Activated CD4-positive, alpha-beta T cell treated with anti-CD3 and anti-CD28 coated beads, Interleukin-2, amount 50 U/mL, for 4 hours (primary cell): Measurements from ENCODE around the gene PC.
"Not testable (repeated sequence)": the region's sequence is repeated elsewhere in the genome, so short reads cannot be mapped to it uniquely, and the experiment has no call there.

Source experiments
- DNase-seq, 2 experiments: peaks; one replicate each; pipeline ENCODE4 v3.0.0-alpha.2; 2020

Gene PC, protein sequence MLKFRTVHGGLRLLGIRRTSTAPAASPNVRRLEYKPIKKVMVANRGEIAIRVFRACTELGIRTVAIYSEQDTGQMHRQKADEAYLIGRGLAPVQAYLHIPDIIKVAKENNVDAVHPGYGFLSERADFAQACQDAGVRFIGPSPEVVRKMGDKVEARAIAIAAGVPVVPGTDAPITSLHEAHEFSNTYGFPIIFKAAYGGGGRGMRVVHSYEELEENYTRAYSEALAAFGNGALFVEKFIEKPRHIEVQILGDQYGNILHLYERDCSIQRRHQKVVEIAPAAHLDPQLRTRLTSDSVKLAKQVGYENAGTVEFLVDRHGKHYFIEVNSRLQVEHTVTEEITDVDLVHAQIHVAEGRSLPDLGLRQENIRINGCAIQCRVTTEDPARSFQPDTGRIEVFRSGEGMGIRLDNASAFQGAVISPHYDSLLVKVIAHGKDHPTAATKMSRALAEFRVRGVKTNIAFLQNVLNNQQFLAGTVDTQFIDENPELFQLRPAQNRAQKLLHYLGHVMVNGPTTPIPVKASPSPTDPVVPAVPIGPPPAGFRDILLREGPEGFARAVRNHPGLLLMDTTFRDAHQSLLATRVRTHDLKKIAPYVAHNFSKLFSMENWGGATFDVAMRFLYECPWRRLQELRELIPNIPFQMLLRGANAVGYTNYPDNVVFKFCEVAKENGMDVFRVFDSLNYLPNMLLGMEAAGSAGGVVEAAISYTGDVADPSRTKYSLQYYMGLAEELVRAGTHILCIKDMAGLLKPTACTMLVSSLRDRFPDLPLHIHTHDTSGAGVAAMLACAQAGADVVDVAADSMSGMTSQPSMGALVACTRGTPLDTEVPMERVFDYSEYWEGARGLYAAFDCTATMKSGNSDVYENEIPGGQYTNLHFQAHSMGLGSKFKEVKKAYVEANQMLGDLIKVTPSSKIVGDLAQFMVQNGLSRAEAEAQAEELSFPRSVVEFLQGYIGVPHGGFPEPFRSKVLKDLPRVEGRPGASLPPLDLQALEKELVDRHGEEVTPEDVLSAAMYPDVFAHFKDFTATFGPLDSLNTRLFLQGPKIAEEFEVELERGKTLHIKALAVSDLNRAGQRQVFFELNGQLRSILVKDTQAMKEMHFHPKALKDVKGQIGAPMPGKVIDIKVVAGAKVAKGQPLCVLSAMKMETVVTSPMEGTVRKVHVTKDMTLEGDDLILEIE

DNA sequence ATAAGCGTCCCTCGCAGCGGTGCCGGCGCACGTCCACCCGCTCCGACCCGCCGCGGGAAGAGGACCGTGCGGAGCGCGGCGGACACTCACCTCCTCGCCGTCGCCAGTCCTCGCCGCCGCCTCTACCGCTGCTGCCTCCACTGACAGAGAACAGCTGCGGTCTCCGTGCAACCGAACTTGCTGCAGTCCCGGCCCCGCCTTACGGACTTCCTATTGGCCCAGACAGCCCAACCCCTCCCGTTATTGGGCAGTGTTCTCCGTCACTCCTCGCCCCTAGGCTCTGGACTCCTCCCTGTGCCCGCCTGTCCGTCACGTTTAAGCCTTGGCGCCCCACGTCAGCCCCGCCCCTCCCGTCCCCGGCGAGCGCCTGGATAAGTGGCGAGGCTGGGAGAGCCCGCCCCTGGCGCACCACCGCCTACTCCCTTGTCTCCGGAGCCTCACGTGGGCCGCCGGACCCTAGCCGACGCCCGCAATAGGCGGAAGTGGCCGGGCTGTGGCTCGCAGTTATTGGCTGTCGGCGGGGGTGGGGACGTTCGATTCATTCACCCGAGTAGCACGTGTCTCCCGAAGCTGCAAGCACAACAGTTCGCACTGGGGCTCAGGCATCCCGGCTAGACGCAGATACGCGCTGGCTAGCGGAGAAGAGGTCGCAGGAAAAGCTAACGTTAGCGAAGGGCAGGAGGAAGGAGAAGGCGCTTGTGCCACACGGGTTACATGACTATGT is at the start of gene PC:
PC (minus strand) TSS at position 152 of the 724 bp plus-strand sequence. CDS start 86,224 bp downstream, outside the sequence.
- DNase-seq = peak; percentile 96 to 97

DNA sequence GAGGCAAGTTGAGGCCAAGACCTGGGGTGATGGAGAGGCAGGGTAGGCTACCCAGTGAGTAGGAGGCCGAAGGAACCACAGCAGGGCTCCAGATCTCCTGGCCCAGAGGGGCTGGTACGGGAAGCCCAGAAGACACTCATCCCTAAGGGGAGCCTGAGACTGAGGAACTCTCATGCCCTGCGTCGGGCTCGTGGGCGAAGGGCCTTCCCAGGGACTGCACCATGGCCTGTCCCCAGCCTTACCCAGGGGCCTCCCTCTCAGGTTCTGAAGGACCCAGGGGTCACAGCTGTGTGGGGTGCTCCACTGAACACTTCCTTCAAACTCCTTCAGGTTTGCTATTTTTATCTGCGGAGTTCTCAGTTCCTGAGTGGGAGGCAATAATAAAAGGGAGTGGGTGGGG is 48.9 kb upstream of the PC start:
- DNase-seq = no peak

DNA sequence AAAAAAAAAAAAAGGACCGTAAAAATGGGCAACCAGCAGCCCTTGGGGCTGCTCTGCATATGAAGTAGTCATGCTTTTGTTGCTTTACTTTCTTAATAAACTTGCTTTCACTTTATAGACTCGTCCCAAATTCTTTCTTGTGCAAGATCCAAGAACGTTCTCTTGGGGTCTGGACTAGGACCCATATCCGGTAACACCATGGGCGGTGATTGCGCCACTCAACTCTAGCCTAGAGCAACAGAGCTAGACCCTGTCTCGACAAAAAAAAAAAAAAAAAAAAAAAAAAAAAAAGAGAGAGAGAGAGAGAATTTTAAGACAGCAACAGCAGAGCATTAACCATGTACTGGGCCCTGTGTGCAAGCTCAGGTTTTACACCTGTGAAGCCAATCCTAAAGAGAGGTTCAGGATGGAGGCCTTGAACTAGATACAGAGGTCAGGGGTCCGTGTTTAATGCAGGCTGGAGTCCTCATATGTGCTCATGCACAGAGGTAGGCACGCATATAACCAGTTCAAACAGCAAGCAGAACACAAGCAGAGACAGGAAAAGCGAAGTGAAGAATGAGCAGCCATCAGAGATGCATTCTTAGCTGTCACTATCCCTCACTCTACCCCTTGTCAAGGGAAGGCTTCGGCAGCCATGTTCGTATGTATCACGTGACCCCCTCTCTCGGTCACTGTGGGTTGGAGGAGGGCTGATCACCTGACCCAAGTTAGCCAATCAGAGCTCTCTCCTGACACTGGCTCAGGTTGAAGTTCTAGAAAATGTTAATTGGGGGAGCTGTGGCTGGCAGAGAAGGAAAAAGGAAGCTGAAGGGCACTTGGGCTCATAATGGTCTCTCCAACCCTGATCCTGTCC is 48.1 kb upstream of the PC start:
- no peak for DNase-seq

DNA sequence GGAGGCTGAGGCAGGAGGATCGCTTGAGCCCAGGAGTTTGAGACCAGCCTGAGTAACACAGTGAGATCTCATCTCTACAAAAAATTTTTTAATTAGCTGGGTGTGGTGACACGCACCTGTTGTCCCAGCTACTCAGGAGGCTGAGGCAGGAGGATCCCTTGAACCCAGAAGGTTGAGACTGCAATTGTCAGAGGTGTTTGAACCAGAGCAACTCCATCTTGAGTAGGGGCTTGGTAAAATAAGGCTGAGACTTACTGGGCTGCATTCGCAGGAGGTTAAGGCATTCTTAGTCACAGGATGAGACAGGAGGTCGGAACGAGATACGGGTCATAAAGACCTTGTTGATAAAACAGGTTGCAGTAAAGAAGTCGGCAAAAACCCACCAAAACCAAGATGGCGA is 47.0 kb upstream of the PC start:
- not testable (repeated sequence) for DNase-seq

DNA sequence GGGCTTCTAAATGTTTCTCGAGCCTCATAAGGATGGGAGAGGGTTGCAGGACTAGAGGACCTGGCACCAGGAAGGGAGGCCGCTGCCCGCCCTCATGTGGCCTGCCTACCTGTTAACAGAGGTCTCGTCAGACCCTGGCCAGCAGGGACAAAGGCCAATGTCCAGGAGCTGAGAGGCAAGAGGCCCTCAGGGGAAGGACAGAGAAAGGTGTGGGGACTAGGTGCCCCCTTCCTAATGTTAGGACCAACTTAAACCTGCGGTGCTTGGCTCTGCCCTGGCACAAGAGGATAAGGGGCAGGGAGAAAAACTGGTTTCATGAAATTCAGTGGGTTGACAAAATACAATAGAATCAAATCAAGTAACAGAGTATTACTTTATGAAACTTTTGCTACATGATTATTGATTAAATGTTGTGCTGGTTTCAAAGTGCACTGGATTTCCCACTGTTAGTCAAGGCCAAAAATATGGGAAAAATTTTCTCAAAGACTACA is 44.8 kb upstream of the PC start:
- no peak for DNase-seq

DNA sequence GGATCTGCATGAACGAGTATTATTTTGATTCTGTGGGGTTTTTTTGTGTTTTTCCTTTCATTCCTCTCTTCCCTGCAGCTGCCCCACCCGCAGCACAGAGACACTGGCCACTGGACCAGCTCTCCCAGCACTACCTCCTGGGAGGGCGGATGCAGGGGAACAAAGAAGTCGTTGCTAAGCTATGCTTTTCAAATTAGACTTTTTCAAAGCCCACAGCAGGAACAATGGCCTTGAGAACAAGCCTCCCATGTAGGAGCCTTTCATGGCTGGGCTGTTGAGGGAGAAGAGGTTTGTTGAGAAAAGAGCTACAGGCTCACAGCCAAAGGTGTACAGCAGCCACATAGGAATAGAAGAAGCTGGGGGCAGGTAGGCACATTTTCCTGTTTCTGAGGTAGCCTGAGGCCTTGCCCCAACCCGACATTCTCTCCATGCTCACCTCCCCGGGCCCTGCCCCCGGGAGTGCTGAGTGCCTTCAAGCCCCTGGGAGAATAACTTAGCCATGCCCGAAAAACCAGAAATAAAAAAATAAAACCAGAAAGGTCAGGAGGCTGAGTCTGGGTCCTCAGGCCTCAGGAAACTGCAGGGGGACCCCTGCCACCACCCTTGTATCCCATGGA is 44.2 kb upstream of the PC start:
- no peak for DNase-seq

DNA sequence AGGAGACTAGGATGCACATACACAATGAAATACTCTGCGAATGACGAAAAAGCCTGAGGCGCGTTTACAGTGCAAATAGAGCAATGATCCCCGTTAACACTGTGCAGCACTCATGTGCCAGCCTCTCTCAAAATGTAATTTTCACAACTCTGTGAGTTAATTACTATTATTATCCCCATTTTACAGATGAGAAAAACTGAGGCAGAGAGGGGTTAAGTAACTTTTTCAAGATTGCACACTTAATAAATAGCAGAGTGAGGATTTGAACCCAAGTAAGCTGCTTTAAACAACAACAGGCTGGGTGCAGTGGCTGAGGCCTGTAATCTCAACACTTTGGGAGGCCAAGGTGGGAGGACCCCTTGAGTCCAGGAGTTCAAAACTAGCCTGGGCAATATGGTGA is 43.1 kb upstream of the PC start:
- no peak for DNase-seq

DNA sequence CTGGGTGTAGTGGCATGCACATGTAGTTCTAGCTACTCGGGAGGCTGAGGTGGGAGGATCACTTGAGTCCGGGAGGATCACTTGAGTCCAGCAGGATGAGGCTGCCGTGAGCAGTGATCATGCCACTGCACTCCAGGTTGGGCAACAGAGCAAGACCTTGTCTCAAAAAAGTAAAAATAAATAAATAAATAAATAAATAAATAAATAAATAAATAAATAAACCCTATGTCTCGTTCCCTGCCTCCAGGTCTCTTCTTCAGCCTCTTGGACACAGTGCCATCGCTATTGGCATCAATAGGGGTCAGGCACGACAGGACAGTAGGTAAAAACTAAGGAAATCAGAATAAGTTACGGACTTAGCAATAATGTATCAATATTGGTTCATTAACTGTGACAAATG is 41.4 kb upstream of the PC start:
- no peak for DNase-seq

DNA sequence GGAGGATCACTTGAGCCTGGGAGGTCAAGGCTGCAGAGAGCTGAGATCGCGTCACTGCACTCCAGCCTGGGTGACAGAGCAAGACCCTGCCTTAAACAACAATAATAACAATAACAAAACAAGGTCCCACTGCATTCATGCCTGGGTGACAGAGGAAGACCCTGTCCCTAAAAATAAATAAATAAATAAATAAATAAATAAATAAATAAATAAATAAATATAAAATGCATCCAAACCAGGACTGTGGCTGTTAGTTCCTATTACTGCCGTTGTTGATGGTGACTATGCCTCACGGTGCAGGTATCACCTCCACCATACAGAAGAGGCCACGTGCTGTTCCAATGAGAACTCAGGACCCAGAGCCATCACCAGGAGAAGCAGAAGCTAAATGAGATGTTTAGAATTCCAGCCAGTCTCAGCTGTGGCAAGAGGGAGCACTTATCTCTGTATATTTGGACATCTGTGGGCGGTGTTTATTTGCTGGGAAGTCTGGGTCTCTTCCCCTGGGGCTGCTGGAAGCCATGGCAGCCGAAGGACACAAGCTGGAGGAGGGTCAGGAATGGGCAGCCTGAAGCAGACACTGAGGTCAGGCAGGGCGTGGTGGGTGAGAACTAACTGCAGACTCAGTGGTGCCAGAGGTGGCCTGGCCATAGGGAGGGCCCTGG is 38.6 kb upstream of the PC start:
- no peak for DNase-seq

DNA sequence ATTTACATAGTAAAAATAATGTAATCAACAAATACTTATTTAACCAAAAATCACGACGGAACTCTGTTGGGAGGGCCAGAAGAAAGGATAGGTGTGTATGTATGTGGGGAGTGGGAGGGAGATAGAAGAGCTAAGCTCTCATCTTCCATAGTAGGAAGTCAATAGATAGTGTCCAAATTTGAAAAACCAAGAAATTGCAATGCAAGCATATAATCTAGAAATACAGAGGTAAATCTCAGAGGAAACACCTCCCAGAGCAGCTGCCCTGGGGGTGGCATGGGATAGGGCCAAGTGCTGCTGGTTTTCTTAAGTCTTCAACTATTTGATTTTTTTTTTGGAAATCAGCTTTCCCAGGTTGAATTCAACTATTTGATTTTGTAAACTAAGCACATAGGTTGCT is 33.9 kb upstream of the PC start:
- DNase-seq = no peak

DNA sequence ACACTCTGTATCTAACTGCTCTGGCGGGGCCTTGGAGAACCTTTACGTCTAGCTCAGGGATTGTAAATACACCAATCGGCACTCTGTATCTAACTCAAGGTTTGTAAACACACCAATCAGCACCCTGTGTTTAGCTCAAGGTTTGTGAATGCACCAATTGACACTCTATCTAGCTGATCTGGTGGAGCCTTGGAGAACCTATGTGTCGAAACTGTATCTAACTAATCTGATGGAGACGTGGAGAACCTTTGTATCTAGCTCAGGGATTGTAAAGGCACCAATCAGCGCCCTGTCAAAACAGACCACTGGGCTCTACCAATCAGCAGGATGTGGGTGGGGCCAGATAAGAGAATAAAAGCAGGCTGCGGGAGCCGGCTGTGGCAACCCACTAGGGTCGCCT is 31.2 kb upstream of the PC start:
- DNase-seq = not testable (repeated sequence)

DNA sequence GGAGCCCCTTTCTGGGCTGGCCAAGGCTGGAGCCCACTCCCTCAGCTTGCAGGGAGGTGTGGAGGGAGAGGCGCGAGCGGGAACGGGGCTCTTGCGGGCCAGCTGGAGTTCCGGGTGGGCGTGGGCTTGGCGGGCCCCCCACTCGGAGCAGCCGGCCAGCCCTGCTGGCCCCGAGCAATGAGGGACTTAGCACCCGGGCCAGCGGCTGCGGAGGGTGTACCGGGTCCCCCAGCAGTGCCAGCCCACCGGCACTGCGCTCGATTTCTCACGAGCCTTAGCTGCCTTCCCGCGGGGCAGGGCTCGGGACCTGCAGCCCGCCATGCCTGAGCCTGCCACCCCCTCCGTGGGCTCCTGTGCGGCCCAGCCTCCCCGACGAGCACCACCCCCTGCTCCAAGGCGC is 30.6 kb upstream of the PC start:
- not testable (repeated sequence) for DNase-seq

DNA sequence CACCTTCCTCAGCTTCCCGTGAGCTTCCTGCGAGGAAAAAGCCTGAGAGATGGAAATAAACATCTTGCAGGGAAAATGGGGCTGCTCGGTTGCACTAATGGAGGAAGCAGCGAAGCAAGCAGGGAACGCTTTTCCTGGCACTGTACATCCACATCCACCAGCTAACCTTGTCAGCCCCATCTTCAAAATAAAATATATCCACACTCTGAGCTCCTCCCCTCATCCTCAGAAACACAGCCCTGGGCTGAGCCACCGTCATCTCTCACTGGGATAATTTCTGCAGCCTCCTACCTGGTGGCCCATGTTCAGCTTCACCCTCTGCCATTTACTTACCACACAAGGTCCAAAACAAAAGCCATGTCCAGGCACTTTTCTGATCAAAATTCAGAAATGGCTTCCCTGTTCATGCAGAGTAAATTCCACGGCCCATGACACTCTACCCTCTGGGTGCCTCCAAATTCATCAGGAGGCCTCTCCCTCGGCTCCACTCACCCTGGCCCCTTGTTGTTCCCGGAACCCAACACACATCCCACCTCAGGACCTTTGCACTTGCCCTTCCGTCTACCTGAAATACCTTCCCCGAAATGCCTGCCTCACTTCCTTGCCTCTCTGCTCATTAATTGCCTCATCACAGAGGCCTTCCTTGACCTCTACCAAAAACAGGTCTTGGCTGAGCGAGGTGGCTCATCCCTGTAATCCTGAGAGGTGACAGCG is 29.9 kb upstream of the PC start:
- no peak for DNase-seq

DNA sequence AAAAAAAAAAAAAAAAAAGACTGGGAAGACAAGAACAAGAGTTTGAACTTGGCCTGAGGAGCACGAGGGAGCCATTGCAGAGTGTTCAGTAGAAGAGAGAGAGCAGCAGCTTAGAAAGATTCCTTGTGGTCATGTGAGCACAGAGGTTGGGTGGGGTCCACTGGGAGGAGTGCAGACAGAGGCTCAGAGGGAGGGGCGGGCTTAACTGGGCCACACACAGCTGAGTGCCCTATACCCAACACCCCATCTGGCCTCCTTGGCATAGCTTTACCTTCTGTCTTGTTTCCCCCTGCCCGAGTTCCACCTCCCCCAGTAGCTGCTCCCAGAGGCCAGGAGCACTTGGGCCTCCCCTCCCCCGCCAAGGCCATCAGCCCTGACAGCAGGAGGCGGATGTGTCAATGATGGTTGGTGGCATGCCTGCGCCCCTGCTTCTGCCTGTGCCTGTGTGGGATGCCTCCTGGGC is 29.0 kb upstream of the PC start:
- no peak for DNase-seq

DNA sequence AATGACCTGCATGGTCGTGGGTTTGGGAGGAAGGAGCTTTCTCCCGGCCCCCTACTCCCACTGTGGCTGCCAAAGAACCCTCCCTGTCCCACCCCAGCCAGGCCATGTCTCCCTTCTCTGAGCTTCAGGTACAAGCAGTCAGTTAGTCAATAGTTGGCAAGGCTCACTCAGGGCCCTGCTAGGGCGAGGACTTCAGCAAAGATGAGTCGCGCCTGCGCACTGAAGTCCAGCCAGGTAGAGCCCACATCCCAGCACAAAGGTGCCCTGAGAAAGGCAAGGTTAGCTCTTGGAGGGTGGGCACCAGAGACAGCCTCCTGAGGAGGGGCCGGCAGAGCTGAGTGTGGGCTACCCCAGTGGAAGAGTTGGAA is 28.0 kb upstream of the PC start:
- no peak for DNase-seq

DNA sequence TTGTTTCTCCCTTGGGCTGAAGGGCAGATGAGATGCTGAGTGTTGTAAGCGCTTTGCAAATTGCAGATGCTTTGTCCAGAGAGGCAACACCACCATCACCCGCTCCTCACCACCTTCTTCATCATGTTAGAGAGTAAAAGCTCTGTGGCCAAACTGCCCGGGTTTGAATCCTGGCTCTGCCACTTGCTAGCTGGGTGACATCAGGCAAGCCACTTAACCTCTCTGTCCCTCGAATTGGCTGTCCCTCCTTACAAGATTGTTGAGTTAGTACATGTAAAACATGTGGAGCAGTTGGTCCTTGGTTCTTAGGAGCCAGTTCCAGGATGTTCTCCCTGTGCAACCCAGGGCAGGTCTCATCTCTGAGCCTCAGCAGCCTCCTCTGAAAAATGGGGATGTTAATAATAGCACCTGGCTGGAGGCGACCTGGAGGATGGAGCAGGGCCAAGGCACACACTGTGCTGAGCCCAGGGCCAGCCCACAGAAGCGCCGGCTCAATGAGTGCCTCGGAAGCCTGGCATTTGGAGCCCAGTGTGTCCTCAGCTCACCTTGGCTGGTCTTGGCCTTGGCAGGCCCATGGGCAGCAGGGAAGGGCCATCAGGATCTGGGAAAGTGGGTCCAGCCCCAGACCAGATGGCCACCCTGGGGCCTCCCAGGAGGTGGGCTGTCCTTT is 27.5 kb upstream of the PC start:
- no peak for DNase-seq

DNA sequence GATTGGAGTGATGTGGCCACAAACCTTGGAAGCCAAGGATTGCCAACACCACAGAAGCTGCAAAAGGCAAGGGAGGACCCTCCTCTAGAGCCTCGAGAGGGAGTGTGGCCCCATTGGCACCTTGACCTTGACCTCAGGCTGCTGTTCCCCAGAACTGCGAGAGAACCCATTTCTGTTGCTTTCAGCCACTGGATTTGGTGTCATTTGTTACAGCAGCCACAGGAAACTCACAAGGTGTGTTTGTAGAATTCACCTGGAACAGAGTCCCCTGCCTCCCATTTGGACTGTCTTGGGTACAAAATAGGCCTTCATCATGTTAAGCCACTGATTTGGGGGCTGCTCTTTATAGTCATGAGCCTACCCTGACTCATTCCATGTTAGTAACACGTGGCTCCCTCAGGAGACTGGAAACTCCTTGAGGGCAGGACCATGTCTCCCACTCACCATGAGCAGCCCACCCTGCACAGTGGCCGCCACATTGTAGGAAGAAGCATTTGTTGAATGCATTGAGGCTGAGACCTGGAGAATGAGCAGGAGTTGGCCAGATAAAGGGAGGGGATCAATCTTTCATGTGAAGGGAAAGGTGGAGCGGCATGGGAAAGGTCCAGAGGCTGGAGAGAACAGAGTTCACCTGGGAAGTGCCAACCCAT is 25.2 kb upstream of the PC start:
- DNase-seq = no peak

DNA sequence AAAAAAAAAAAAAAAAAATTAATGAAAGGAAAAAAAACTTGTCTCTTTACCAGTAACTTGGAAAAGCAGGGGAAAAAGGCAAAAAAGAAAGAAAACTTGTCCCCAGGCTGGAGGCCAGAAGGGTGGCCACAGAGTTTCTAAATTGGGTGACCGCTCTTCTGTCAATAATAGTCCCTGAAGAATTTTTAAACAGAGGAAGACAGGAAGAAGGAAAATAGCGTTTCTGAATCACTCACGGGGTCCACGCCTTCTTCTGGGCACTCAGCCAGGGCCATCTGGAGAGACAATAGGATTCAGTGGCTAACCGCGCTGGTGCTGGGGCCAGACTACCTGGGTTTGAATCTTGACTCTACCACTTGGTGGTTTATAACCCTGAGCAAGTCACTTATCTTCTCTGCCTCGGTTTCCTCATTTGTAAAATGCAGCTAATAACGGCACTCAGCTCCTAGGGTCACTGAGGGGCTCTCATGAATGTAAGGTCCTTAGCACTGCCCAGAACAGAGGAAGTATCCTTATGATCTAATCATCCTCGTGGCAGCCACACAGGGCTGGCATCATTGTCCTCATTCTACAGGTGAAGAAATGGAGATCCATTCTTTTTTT is 23.9 kb upstream of the PC start:
- DNase-seq = no peak
